Colonic mucosa (tissue), 4 donors: ENCODE results near the gene ELF2. TPM values are rescaled to one million over a fixed set of nuclear protein-coding genes. Genes with fewer than 3 reads are reported as not detected.
A peak's percentile ranks its signal among the peaks of the same experiment; 100 is the strongest.

ENCODE experiments used
- DNase-seq: peaks from one replicate; pipeline ENCODE4 v3.0.0-alpha.2; 2020
- H3K27ac ChIP-seq: fragments of 200-600 bp; one replicate; pipeline ENCODE4 v1.8.0; 2021
- H3K27me3 ChIP-seq: fragments of 200-600 bp; one replicate; pipeline ENCODE4 v1.8.0; 2021
- H3K36me3 ChIP-seq: fragments of 200-600 bp; one replicate; pipeline ENCODE4 v1.8.0; 2021
- H3K4me1 ChIP-seq: fragments of 200-600 bp; one replicate; pipeline ENCODE4 v1.8.0; 2021; ENCODE audit warnings: mild to moderate bottlenecking
- H3K4me3 ChIP-seq: fragments of 200-600 bp; one replicate; pipeline ENCODE4 v1.8.0; 2021
- H3K9ac ChIP-seq, 2 donors: one replicate each; pipeline ENCODE4 v1.7.0; 2013; ENCODE audit warnings: control low read depth in 2 of 2, low read depth in 2 of 2, low read length in 2 of 2
- H3K9me3 ChIP-seq: fragments of 200-600 bp; one replicate; pipeline ENCODE4 v1.8.0; 2021
- intact Hi-C: fragments of 100-400 bp; cut with DNase I; formaldehyde crosslinking; loops from one replicate; pipeline ENCODE4 v1.14.1; 2022
- total RNA-seq, 2 donors: library from RNA; stranded (reverse); fragmentation: NEBNext Ultra II Directional in 1 of 2; extraction: Animal tissue kit (Norgen Biotek cat#: 25700) in 1 of 2; gene quantifications; one replicate each; pipeline ENCODE4 v1.2.1, GENCODE V29; 2021
- TF ChIP-seq, protein P1 (sequence below): fragments of 200-600 bp; IDR thresholded peaks from one replicate; pipeline ENCODE4 v1.8.0; 2022; ENCODE audit warnings: antibody characterized with exemption, mild to moderate bottlenecking
- donor health status: healthy.
- donor health status: DM: no; HTN: no; CAD: no.
- donor health status: DM: no; HTN: no; CAD: no.

ELF2 gene
- total RNA-seq, 2 donors from 2014 or later = 30.0 to 40.0 TPM

- H3K4me3 ChIP-seq = no peak overlapping the region
- H3K9ac ChIP-seq = no peak overlapping the region
Observed at GRCh38 chr4:139146926-139147629, 29.9 kb downstream of the ELF2 start.

GRCh38 chr4:139145552-139145932, 31.5 kb downstream of the ELF2 start:
- H3K4me1 ChIP-seq = peaks cover 5% of the 10 kb centered on the region
- DNase-seq = no peak
- TF ChIP-seq, protein P1, sequence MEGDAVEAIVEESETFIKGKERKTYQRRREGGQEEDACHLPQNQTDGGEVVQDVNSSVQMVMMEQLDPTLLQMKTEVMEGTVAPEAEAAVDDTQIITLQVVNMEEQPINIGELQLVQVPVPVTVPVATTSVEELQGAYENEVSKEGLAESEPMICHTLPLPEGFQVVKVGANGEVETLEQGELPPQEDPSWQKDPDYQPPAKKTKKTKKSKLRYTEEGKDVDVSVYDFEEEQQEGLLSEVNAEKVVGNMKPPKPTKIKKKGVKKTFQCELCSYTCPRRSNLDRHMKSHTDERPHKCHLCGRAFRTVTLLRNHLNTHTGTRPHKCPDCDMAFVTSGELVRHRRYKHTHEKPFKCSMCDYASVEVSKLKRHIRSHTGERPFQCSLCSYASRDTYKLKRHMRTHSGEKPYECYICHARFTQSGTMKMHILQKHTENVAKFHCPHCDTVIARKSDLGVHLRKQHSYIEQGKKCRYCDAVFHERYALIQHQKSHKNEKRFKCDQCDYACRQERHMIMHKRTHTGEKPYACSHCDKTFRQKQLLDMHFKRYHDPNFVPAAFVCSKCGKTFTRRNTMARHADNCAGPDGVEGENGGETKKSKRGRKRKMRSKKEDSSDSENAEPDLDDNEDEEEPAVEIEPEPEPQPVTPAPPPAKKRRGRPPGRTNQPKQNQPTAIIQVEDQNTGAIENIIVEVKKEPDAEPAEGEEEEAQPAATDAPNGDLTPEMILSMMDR = no peak
- H3K27ac ChIP-seq = no peak overlapping the region
- H3K4me3 ChIP-seq = no peak overlapping the region
- H3K9ac ChIP-seq = no peak overlapping the region
- no peaks in the 10 kb centered on the region for H3K9me3 ChIP-seq
- H3K36me3 ChIP-seq = no peaks in the 10 kb centered on the region
- intact Hi-C loops = no loop called here
- H3K27me3 ChIP-seq = no peaks in the 10 kb centered on the region

More at GRCh38 chr4:139146926-139147629, 29.9 kb downstream of the ELF2 start:
- no peaks in the 10 kb centered on the region for H3K9me3 ChIP-seq
- DNase-seq = no peak
- intact Hi-C loops = no loop called here
- H3K27ac ChIP-seq = no peak overlapping the region
- H3K4me1 ChIP-seq = peaks cover 5% of the 10 kb centered on the region
- H3K27me3 ChIP-seq = no peaks in the 10 kb centered on the region
- no peaks in the 10 kb centered on the region for H3K36me3 ChIP-seq
- TF ChIP-seq, protein P1 = no peak

DNA sequence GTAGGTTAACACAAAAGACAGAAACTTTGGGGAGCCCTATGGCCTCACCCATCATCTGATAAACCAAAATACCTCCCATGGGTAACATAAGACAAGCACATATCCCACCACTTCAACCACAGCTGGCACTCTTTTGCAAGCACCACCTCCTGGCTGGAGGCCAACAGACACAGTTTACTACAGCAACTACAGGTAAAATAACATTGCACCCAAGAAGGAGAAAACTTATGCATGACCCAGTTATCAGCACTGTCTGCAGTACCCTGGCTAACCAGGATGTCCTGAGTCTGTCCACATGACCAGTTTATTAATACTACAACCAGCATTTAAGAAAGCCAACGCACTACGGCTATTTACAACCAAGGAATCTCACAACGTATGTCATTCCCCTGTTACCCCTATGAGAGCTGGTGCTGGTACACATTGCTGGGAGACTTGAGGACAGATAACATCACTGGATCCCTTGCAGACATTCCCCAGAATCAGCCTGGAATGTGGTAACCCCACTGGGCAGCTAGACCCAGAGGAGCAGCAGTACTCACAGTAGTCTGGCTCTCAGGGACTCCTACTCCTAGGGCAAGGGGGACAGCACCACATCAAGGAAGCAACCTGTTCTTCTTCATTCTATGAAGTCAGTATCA, 32.0 kb downstream of the ELF2 start:
- peak; percentile 36 for DNase-seq
- H3K27ac ChIP-seq = no peak overlapping the region
- H3K4me3 ChIP-seq = no peak overlapping the region
- H3K4me1 ChIP-seq = peaks cover 5% of the 10 kb centered on the region
- no peaks in the 10 kb centered on the region for H3K36me3 ChIP-seq
- no peaks in the 10 kb centered on the region for H3K9me3 ChIP-seq
- H3K9ac ChIP-seq = no peak overlapping the region
- H3K27me3 ChIP-seq = no peaks in the 10 kb centered on the region
- TF ChIP-seq, protein P1 = no peak
- intact Hi-C loops = no loop called here

DNA sequence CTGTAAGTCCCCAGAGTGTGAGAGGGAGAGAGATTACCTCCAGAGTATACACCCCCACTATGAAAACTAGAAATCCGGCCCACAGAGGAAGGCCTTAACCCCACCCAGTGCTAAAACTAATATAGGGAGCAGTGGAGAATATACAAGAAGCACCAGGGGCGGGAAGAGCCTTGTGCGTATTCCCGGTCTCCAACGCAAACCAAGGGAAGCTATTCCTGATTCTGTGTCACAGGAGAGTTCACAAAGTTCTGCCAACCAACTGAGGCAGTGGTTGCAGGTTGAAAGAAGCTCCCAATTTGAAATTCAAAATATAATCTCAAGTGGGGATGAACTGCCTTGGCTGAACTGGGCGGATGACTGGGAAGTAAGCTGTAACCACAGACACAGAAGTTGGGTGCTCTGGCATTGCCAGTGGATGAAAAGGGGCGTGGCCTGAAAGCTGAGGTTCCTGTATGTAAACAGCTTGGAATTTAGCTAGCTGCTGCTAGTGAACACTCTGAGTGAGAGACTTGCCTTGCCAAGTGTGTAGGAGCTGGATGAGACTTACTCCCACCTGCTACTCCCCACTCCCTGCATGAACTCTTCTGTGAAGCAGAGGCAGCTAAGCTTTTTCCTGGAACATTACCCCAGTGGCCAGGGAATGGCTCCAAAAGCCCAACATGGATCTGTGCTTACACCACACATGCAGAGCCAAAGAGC, 32.7 kb downstream of the ELF2 start:
- H3K27ac ChIP-seq = no peak overlapping the region
- intact Hi-C loops = no loop called here

DNA sequence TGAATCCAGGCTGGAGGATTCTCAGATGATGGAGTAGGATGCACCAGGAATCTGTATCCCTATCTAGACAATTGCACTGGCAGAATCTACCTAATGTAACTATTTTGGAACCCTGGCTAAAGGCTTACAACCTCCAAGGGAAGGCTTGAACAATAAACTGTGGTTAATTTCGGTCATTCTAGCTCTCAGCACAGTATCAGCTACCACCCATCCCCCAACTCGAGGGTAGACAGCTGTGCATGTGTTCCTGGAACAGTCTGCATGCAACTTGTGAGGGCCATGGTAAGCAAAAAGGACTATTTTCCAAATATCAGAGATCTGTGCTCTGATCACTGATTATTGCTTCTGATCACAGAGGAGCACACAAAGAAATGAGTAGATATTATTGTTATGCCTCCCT, 34.0 kb downstream of the ELF2 start:
- TF ChIP-seq, protein P1 = no peak
- no peaks in the 10 kb centered on the region for H3K9me3 ChIP-seq
- H3K4me1 ChIP-seq = peaks cover 5% of the 10 kb centered on the region
- H3K9ac ChIP-seq = no peak overlapping the region
- H3K36me3 ChIP-seq = no peaks in the 10 kb centered on the region
- no peak overlapping the region for H3K27ac ChIP-seq
- H3K4me3 ChIP-seq = no peak overlapping the region
- intact Hi-C loops = no loop called here
- no peak for DNase-seq
- H3K27me3 ChIP-seq = no peaks in the 10 kb centered on the region

More for the DNA sequence above, 32.7 kb downstream of the ELF2 start:
- Histone ChIP-seq H3K9me3 (no peaks in the 10 kb centered on the region), H3K27me3 (no peaks in the 10 kb centered on the region), H3K36me3 (no peaks in the 10 kb centered on the region), H3K4me1 (peaks cover 5% of the 10 kb centered on the region), H3K9ac (no peak overlapping the region), H3K4me3 (no peak overlapping the region)
- TF ChIP-seq, protein P1 = no peak
- peak; percentile 27 for DNase-seq
